WTC11 (cell line): ENCODE results near the gene P2RY12.

Source experiments
- CREB1 ChIP-seq: sonication (generic); formaldehyde crosslinking; IDR thresholded peaks from 2 replicates; pipeline ENCODE4 v1.8.0; 2023; ENCODE audit warnings: mild to moderate bottlenecking, missing genetic modification reagents
- FOXJ3 ChIP-seq: sonication (generic); formaldehyde crosslinking; IDR thresholded peaks from 2 replicates; pipeline ENCODE4 v1.9.0; 2021; ENCODE audit warnings: missing genetic modification reagents, mild to moderate bottlenecking, borderline replicate concordance
- FOXP4 ChIP-seq: sonication (generic); formaldehyde crosslinking; IDR thresholded peaks from 2 replicates; pipeline ENCODE4 v1.8.0; 2022; ENCODE audit warnings: mild to moderate bottlenecking, missing genetic modification reagents
- TF ChIP-seq, protein P1 (sequence below): sonication (generic); formaldehyde crosslinking; IDR thresholded peaks from 2 replicates; pipeline ENCODE4 v1.8.1; 2023; ENCODE audit warnings: mild to moderate bottlenecking, missing genetic modification reagents, moderate library complexity

GRCh38 chr3:151419806-151420205 is 35.3 kb upstream of the P2RY12 start:
- TF ChIP-seq FOXJ3 (no peak), CREB1 (no peak), FOXP4 (no peak)
- TF ChIP-seq, protein P1, sequence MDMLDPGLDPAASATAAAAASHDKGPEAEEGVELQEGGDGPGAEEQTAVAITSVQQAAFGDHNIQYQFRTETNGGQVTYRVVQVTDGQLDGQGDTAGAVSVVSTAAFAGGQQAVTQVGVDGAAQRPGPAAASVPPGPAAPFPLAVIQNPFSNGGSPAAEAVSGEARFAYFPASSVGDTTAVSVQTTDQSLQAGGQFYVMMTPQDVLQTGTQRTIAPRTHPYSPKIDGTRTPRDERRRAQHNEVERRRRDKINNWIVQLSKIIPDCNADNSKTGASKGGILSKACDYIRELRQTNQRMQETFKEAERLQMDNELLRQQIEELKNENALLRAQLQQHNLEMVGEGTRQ (CRISPR knock-in tag): no peak
